GM12878 (cell line): Measurements from ENCODE around the gene PDPK1.

ENCODE experiments used
- ATF2 ChIP-seq: IDR thresholded peaks from 2 replicates; pipeline ENCODE4 v1.6.1; 2012; ENCODE audit warnings: low read length, inconsistent platforms
- BRCA1 ChIP-seq: IDR thresholded peaks from 2 replicates; pipeline ENCODE4 v1.6.1; 2011; ENCODE audit warnings: low read depth, low read length, improper control_type of control experiment
- CTCF ChIP-seq, 3 experiments: IDR thresholded peaks in 2 of 3; conservative IDR thresholded peaks in 1 of 3; 2 replicates each; pipeline ENCODE4 v1.5.1; 2011; ENCODE audit warnings: low read depth in 3 of 3, low read length in 3 of 3, mild to moderate bottlenecking in 3 of 3, control low read depth in 2 of 3, moderate library complexity in 2 of 3, inconsistent platforms in 1 of 3, mixed read lengths in 1 of 3; ENCODE audit not compliant: control insufficient read depth in 2 of 3, insufficient read depth in 1 of 3; ENCODE audit errors: extremely low read depth in 1 of 3
- EGR1 ChIP-seq, 2 experiments: IDR thresholded peaks; 1 replicate in 1 of 2; 2 replicates in 1 of 2; pipeline ENCODE4 v1.6.1; 2011 to 2012; ENCODE audit warnings: low read depth in 2 of 2, low read length in 2 of 2, borderline replicate concordance in 1 of 2, mild to moderate bottlenecking in 1 of 2, moderate library complexity in 1 of 2
- EZH2 ChIP-seq: IDR thresholded peaks from 2 replicates; pipeline ENCODE4 v1.6.1; 2012; ENCODE audit warnings: low read depth, mild to moderate bottlenecking, control low read depth, inconsistent platforms, low read length, borderline replicate concordance; ENCODE audit not compliant: control insufficient read depth
- GABPA ChIP-seq: IDR thresholded peaks from 2 replicates; pipeline ENCODE4 v1.6.1; 2014; ENCODE audit warnings: antibody characterized with exemption, low read depth, mild to moderate bottlenecking, inconsistent platforms
- JUND ChIP-seq: IDR thresholded peaks from 2 replicates; pipeline ENCODE4 v1.6.1; 2012; ENCODE audit warnings: low read depth, mild to moderate bottlenecking, low read length, improper control_type of control experiment, moderate library complexity
- POLR2A ChIP-seq: IDR thresholded peaks from 2 replicates; pipeline ENCODE4 v1.6.1; 2011; ENCODE audit warnings: low read depth, mild to moderate bottlenecking, low read length
- RCOR1 ChIP-seq: conservative IDR thresholded peaks from 2 replicates; pipeline ENCODE4 v1.6.1; 2012; ENCODE audit warnings: low read depth, low read length, improper control_type of control experiment
- RFX5 ChIP-seq: IDR thresholded peaks from 2 replicates; pipeline ENCODE4 v1.6.1; 2011; ENCODE audit warnings: low read depth, low read length, improper control_type of control experiment
- RUNX3 ChIP-seq: IDR thresholded peaks from 2 replicates; pipeline ENCODE4 v1.6.1; 2012; ENCODE audit warnings: low read length, inconsistent platforms
- SRF ChIP-seq, 2 experiments: IDR thresholded peaks; 2 replicates each; pipeline ENCODE4 v1.6.1; 2011; ENCODE audit warnings: low read depth in 2 of 2, low read length in 2 of 2, mild to moderate bottlenecking in 1 of 2, moderate library complexity in 1 of 2
- ZZZ3 ChIP-seq: IDR thresholded peaks from 2 replicates; pipeline ENCODE4 v1.6.1; 2011; ENCODE audit warnings: low read depth; ENCODE audit not compliant: control insufficient read depth, insufficient read length
- TF ChIP-seq, protein P1 (sequence below): IDR thresholded peaks from 2 replicates; pipeline ENCODE4 v1.6.1; 2012; ENCODE audit warnings: low read depth, low read length, improper control_type of control experiment

- no peak for TF ChIP-seq POLR2A
- TF ChIP-seq EGR1 (IDR thresholded peaks at IDR 0.05; ENCODE audit: borderline replicate concordance in 1 of 2, low read depth in 2 of 2, low read length in 2 of 2): no peak
- TF ChIP-seq BRCA1: no peak
- no peak for TF ChIP-seq GABPA
- TF ChIP-seq ZZZ3: no peak
- TF ChIP-seq JUND: no peak
- no peak for TF ChIP-seq EZH2
- peak; percentile 95 to 99 (median 99); a peak in 5 of 6 replicates for TF ChIP-seq CTCF (IDR thresholded peaks at IDR 0.05 in 2 of 3, conservative IDR thresholded peaks at IDR 0.05 in 1 of 3; ENCODE audit: control insufficient read depth in 2 of 3, extremely low read depth in 1 of 3, insufficient read depth in 1 of 3, low read depth in 3 of 3, low read length in 3 of 3)
- TF ChIP-seq RCOR1: no peak
- no peak for TF ChIP-seq RFX5
- TF ChIP-seq RUNX3: no peak
- no peak for TF ChIP-seq ATF2
- TF ChIP-seq SRF (IDR thresholded peaks at IDR 0.05; ENCODE audit: low read depth in 2 of 2, low read length in 2 of 2): no peak
- TF ChIP-seq, protein P1, sequence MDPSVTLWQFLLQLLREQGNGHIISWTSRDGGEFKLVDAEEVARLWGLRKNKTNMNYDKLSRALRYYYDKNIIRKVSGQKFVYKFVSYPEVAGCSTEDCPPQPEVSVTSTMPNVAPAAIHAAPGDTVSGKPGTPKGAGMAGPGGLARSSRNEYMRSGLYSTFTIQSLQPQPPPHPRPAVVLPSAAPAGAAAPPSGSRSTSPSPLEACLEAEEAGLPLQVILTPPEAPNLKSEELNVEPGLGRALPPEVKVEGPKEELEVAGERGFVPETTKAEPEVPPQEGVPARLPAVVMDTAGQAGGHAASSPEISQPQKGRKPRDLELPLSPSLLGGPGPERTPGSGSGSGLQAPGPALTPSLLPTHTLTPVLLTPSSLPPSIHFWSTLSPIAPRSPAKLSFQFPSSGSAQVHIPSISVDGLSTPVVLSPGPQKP: no peak
These were observed 36.7 kb upstream of the PDPK1 start for GRCh38 chr16:2500918-2501750.
